Measurements from ENCODE around the gene FOXF1. TPM values are rescaled to one million over a fixed set of nuclear protein-coding genes. Genes with fewer than 3 reads are reported as not detected.

Gene FOXF1
- total RNA-seq, 1 donor from 2014 or later, result 0.07 TPM

- no peak for DNase-seq (ENCODE audit: low read depth, low spot score)
These were observed 6.3 kb downstream of the FOXF1 start for GRCh38 chr16:86516623-86517003.

DNA sequence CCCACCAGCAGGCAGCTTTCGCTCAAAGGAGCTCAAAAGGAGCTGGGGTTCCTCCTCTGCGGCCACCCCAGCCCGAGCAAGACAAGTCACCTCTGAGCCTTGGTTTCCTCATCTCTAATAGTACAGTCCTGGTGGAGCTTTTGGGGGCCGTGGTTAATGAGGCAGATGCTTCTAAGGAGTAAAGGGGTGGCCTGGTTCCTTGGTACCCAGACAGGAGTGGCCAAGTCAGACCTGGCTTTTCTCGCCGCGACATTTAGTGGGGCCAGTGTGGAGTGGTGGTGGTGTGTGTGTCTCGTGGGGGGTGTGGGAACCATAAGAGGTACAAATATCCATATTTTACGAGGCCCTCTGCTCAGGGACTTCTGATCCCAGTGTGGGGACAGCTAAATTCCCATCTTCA is 6.7 kb downstream of the FOXF1 start:
- DNase-seq (ENCODE audit: low read depth, low spot score), result no peak

- DNase-seq (ENCODE audit: low read depth, low spot score), result no peak
These were observed 7.4 kb downstream of the FOXF1 start for GRCh38 chr16:86517652-86518258.

GRCh38 chr16:86519007-86519648 is 8.8 kb downstream of the FOXF1 start:
- no peak for DNase-seq (ENCODE audit: low read depth, low spot score)

DNA sequence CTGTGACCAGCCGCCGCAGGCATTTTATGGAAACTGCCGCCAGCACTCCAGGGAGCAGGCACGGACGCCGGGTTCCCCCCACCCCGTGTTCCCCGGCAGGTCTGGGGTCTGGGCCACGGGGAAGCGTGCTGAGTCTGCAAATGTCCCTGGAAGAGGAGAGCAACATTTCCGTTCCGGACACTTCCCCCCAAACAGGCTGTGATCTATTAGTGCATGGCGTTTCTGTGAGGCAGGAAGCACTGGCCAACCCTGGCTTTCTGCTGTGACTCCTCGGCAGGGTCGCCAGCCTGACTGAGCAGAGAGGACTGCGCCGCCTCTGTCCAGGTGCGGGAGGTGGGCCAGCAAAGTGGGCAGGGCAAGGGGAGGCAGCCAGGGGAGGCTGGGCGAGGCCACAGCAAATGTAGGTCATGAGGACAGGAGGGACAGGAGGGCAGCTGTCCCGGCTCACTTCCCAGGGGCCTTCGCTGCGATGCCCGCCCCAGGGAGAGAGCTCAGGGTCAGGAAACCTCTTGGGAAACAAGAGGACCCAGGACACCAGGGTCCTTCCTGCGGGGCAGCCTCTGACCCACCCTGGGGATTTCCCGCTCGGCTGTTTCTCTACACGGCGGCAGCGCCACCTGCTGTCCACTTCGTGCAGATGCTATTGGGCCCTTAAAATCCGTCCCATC is 9.5 kb downstream of the FOXF1 start:
- DNase-seq (ENCODE audit: low read depth, low spot score), result no peak

- no peak for DNase-seq (ENCODE audit: low read depth, low spot score)
These were observed 10.2 kb downstream of the FOXF1 start for GRCh38 chr16:86520317-86521210.

GRCh38 chr16:86521236-86522197 is 11.2 kb downstream of the FOXF1 start:
- no peak for DNase-seq (ENCODE audit: low read depth, low spot score)

- DNase-seq (ENCODE audit: low read depth, low spot score), result no peak
These were observed 12.3 kb downstream of the FOXF1 start for GRCh38 chr16:86522634-86523033.

DNA sequence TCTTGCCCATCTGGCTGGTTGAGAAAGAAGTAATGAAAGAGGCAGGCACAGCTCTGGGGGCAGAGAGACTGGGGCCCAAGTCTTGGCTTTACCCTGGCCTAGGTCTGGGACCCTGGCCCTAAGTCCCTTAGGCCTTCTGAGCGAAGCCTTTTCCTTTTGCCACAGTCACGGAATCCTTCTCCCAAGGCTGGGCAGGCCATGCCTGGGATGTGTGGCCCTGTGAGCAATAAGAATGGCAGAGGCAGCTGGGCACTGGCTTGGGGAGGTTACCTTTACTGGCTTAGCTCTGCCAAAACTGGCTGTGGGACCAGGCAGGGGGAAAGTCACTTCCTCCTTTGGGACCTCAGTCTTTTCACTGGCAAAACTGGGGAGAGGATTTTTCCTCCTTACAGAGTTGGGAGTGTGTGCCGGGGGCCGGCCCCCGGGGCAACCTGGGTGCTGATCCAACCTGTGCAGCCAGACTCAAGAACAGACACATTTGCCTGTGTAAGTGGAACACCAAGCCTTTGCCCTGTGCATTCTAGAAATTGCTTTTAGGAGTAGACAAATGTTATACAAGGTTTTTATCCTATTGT is 12.9 kb downstream of the FOXF1 start:
- no peak for DNase-seq (ENCODE audit: low read depth, low spot score)

GRCh38 chr16:86524029-86524428 is 13.7 kb downstream of the FOXF1 start:
- no peak for DNase-seq (ENCODE audit: low read depth, low spot score)

- no peak for DNase-seq (ENCODE audit: low read depth, low spot score)
These were observed 15.4 kb downstream of the FOXF1 start for GRCh38 chr16:86525696-86526095.

- DNase-seq (ENCODE audit: low read depth, low spot score), result no peak
These were observed 17.0 kb downstream of the FOXF1 start for GRCh38 chr16:86527366-86527765.

DNA sequence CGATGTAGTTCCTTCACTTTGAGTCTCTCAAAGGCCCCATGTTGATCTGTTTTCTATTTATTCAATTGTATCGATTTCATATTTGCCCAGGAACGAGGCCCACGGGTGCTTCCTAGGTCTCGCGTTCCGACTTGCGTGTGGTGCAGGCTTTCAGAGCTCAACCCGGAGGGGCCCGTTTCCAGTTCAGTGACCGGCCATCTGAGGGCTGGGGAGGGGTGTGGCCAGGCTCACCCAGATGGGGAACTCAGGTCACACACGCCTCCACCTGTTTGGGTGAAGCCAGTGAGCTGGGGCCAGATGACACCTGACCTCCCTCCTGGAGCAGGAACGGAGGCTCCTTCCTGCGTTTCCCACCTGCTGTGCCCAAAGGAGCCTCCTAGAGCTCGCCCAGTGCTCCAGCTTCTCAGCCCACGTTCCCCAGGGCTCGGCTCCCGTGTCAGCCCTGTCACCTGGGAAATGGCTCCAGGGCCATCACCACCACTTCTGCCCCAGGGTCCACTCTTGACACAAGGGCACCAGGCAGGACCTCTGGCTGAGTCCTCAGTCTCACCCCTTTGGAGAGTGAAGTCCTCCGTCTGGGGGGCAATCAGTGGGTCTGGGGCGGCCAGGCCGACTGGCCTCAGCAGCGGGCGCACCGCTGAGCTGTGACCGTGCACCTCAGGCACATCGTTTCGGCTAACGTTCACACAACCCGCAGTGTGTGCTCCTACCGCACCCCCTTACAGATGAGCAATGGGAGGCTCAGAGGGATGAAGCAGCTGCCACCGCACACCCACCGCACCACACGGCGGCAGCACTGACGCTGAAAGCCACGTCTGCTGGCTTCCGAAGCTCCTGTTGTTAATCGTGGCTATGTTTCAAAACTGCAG is 18.0 kb downstream of the FOXF1 start:
- DNase-seq (ENCODE audit: low read depth, low spot score), result no peak

- no peak for DNase-seq (ENCODE audit: low read depth, low spot score)
These were observed 18.8 kb downstream of the FOXF1 start for GRCh38 chr16:86529160-86529559.

- DNase-seq (ENCODE audit: low read depth, low spot score), result no peak
These were observed 20.2 kb downstream of the FOXF1 start for GRCh38 chr16:86530251-86531190.

DNA sequence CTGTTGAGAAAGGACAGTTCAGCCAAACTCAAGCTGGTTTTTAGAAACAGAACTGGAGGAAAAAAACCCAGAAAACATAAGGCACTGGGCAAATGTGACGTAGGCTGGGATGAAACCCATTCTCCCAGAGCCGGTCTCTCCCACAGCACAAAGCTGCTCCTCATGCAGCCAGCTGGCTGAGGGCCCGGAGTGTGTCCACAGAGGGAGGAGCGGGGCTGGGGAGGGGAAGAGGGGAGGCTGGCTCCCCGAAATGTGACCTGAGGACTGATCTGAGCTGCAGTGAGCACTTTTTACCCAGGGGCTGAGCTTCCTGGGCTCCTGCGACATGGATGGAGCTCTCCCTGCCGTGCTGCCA is 20.8 kb downstream of the FOXF1 start:
- no peak for DNase-seq (ENCODE audit: low read depth, low spot score)

- no peak for DNase-seq (ENCODE audit: low read depth, low spot score)
These were observed 21.6 kb downstream of the FOXF1 start for GRCh38 chr16:86531641-86532525.

DNA sequence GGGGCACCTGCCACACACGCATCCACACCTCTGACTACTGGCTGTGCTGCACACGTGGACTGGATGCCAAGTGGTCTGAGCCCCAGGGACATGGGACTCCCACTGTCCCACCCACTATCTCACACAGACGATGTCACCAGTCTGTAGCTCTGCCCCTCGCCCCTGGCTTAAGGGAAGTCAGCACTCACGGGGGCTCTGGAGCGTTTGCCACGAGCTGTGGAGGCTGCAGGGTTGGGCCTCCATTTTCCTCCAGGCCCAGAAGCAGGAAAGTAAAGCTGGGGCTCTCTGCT is 22.1 kb downstream of the FOXF1 start:
- DNase-seq (ENCODE audit: low read depth, low spot score), result no peak
